Stimulated activated CD8-positive, alpha-beta memory T cell treated with anti-CD3 and anti-CD28 coated beads, Interleukin-7, amount 100 ng/mL, for 24 hours (primary cell): ENCODE data around the gene HMG20A.

ENCODE experiments used
- DNase-seq: peaks from one replicate; pipeline ENCODE4 v3.0.0-alpha.2; 2020; ENCODE audit warnings: low read depth

Gene HMG20A

GRCh38 chr15:77519540-77519939, 98.9 kb downstream of the HMG20A start:
- DNase-seq = no peak

- no peak for DNase-seq
These were observed 100.5 kb downstream of the HMG20A start for GRCh38 chr15:77521206-77521605.

DNA sequence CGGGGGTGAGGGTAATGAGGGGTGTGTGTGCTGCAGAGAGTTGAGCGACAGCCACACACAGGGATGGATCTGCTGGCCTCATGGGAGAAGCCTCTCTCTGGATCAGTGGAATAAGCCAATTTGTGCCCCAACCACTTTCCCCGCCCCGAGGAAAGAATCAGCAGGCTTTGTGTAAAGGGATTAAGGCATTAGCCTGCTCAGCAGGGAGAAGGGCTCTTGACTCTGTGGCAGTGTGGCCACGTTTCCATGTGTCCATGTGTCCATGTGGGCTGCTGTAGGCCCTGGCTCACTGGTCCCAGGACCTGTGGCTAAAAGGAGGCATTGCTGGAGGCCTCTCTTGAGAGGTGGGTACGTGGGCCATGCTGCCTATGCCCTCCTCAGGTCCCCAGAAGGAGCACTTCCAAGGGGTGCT, 104.7 kb downstream of the HMG20A start:
- DNase-seq = no peak

GRCh38 chr15:77525907-77526594, 105.4 kb downstream of the HMG20A start:
- DNase-seq = no peak

DNA sequence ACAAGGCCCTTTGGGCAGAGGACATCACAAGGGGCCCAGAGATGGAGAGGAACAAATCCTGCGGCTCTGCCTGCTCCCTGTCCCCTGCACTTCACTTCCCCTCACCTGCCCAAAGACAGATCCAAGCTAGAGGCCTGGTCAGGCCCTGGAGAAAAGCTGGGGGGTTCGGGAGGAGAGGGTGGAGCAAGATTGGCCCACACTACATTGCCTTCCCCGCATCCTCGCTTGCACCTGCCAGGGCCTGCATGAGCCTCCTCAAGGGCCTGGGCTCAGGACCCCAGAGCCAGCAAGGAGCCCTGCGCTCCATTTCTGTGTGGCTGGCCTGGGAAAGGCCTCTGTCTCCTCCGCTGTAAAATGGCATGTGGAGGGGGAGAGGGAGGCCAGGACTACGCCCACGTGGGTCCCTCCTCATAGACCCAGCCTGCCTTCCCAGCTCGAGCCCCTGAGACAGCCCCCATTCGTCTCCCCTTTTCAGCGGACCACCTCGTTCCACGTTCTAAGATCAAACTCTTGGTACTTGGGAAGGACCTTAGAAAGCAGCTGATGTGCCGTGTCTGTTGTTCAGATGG, 106.0 kb downstream of the HMG20A start:
- DNase-seq = no peak

GRCh38 chr15:77527164-77527778, 106.6 kb downstream of the HMG20A start:
- no peak for DNase-seq

DNA sequence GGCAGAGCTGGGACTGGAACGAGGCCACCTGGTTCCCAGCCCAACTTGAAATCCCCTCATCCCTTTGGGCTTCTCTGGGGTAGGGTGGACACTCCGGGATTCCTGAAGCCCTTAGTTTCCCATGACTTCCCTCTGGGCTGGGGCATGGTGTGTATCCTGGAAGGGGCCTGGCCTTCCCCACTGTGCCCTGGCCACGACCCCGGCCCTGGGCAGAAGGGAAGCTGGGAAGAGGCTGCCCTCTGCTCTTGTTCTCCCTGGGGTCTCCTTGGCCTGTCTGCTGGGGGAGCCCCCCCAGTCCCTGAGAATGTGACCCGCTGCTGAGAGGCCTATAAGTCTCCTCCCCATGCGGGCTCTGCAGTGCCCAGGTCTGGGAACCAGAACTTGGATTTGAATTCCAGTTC, 107.1 kb downstream of the HMG20A start:
- DNase-seq = no peak

DNA sequence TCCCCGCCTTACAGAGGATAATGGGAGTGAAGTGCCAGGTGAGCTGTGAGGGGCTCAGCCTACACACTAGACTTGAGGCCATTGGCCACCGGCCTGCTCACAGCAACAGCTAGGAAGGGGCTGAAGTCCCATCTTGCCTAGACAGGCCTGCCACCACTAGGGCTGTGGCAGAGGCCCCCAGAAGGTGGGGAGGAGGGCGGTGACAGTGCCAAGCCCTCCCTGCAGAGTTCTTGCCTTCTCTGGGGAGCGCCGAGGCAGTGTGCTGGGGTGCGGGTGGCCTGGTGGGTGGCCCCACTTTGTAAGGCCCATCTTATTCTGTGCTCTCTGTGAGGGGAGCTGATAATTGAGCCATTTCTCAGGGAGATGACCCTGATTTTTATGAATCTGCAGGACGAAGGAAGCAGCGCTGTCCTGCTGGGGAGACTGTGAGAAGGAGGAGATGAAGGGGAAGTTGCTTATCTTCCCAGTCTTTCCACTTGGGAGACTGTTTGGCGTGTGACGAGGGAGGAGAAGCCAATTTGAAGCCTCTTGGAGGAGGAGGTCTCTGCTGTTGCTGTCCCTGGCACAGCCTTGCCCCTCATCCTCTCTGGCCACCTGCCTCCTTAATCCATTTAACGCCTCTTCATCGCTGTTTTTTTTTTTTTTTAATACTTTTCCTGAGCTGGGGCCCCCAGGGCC, 107.7 kb downstream of the HMG20A start:
- DNase-seq = no peak

DNA sequence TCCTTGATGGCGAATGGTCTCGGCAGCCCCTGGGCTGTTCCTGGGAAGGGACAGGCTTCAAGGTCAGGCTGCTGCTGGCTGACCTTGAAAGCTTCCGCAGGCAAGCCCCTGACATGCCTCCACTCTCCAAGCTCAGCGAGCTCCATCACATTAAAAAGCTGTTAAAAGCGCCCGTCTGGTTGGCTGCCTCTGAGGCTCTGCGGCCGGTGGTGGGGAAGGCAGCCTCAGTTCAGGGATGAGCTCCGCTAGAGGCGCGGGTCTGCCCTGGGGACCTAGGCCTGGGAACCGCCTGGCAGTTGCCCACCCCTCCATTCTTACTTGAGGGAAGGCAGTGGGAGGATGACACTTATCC, 108.3 kb downstream of the HMG20A start:
- no peak for DNase-seq

GRCh38 chr15:77529394-77530159, 108.9 kb downstream of the HMG20A start:
- no peak for DNase-seq

DNA sequence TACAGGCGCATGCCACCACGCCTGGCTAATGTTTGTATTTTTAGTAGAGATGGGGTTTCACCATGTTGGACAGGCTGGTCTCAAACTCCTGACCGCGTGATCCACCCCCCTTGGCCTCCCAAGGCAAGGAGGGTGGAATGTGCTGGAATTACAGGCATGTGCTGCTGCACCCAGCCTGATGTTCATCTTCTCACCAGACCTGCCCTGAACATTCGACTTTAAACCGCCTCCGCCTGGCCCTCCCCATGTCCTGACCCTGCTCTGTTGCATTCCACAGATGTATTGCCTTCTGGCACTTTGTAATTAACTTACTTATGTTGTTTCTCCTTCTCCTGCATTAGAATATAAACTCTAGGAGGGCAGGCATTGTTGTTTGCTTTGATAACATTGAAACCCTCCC, 109.9 kb downstream of the HMG20A start:
- no peak for DNase-seq

GRCh38 chr15:77531191-77532000, 110.7 kb downstream of the HMG20A start:
- no peak for DNase-seq

DNA sequence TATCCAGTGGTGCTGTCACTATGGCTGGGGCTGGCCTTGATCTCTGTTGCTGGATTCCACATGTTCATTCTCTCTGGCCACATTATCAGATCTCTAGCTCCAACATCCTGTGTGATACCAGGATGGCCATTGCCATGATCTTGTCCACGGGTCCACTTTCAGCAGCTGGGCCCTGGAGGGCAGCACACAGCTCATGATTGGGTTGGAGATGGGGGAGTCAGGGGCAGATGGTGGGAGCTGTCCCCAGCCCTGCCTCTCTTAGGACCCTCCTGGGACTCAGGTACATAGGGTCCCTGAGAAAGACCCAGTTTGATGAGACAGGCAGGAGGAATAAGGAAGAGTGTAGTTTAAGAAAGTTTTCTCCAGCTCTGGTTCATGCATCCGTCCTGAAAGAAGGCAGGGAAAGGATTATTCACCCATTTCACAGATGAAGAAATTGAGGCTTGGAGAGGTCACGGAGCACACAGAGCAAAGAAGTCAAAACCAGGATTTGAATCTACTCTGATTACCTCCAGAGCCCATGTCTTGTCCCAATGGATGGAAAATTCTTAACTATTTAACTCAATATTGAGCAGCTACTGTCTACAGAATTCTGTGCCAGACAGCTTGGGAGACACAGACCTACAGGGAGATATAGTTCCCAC, 111.5 kb downstream of the HMG20A start:
- DNase-seq = no peak

GRCh38 chr15:77532846-77533245, 112.2 kb downstream of the HMG20A start:
- DNase-seq = no peak

DNA sequence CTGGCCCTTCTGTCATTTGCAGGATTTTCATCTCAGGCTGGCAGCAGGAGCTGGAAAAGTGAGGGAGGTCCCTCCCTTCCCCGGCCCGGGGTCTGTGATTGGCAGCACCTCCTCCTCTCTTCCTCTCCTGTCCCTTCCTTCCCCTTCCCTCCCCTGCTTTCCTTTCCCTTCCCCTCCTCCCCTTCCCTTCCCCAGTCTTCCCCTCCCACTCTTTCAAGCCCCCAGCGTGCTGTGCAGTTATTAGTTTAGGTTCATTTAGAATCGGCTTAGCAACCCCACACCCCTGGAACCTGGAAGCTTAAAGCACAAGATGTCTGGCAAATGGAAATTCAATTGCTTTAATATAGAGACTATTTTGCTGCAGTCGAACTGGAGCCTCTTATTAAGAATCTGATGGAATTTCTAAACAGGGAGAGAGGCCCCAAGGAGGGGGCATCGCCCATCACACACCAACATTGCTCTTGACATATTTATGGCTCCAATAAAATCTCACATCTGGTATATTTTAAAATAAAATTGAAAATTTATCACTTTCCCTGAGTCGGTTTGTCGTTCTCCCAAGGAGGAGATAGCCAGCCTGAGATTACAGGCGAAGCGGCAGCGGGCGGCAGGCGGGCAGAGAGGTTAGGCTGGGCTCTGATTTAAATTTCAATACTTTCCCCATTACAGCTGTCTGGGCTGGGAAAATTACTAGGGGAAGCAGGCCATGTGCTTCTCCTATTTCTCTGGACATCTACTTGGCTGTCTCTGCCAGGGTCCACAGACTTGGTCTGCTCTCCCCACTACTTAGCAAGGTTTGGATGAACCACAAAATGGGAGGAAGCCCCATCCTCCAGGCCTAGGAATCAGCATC, 113.1 kb downstream of the HMG20A start:
- no peak for DNase-seq
